Activated effector memory CD4-positive, alpha-beta T cell treated with anti-CD3 and anti-CD28 coated beads, Interleukin-2, amount 50 U/mL, for 16 hours (primary cell): ENCODE data around the gene UFC1.

Experiments
- DNase-seq: peaks from one replicate; pipeline ENCODE4 v3.0.0-alpha.2; 2020

UFC1 gene

DNA sequence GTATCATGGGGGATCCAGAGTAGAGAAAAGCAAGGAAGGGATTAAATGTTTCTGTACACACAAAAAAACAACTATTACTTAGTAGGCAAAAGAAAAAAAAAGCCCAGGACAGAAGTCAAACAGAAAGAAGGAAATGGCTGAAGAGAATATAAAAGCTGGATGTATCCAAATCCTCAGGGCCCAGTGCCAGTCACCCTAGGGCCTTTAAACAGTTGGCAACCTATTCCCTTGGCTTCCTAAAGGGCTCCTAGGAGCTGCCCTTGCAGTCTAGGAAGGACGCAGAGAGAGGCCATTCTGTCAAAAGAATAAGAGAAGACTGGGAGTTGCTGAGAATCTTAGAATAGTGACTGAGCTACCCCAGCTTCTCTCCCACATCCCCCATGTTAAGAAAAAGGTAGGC is 18.6 kb downstream of the UFC1 start:
- DNase-seq = no peak

DNA sequence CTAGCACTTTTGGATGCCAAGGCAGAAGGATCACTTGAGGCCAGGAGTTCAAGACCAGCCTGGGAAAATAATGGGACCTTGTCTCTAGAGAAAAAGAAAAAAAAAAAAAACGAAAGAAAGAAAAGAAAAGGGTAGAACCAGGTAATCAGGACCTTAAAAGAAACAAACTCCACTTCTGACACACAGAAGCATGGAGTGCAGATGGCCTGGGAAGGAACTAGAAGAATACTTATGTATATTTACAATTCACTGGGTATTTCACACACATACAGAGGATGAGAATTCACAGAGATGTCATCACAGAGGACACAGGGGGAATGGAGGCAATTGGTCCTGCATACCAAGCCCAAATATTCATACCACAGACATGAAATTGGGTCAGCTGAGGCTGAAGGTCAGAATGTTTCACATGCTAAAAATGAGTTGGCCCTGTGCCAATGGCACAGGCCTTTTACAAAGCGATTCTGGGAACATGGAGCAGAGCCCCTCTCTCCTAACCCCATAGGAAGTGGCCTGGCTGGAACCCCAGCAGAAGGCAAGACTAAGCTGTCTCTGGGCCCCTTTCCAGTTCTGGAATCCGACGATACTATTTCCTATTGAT is 19.1 kb downstream of the UFC1 start:
- no peak for DNase-seq

DNA sequence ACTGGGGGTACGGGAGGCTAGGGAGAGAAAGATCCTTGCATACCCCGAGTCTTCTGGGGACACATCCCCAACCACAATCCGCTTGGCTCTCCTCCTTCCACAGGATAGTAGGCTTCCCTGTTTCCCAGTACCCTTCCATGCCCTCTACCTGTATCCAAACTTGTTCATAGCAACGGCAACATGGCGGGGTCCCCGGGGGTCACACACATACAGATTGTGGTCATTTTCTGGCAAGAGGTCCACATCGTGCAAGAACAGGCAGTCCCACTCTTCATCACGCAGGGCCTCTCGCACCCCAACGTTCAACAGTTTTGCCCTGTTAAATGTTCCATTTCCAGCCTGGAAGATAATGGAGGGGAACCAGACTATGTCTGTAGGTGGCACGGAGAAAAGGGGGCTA is 19.9 kb downstream of the UFC1 start:
- DNase-seq = no peak

- no peak for DNase-seq
These were observed 21.1 kb downstream of the UFC1 start for GRCh38 chr1:161174911-161175310.

- no peak for DNase-seq
These were observed 22.1 kb downstream of the UFC1 start for GRCh38 chr1:161175771-161176453.

DNA sequence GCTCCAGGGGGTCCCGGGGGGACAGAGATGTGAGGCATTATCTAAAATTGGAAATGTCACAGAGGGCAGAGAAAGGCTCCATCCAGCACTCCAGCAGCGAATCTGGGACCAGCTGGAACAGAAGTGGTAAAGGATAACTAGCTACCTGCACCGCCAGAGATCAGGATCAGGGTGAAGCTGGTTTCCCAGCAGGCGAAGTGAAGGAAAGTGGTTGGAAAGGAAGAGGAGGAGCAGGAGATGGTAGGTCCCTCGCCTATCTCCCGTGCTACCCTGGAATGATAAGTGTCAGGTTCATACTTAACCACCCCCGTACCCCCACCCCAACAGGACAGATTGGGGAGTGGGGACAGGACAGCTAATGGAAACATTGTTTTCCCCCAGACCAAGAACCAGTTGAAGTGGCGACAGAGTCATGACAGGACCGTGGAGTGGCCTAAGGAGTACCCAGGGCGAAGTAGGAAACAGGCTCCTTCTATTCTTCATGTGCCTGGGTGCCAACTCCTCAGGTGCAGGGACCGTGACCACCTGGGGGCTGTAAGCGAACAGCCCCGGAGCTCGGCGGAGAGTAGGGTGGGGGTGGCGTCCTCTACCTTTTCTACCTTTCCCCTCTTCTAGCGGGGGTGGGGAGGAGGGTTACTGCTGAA is 22.8 kb downstream of the UFC1 start:
- no peak for DNase-seq

- DNase-seq = peak; percentile 97
These were observed 23.5 kb downstream of the UFC1 start, which contains the start of gene B4GALT3 for GRCh38 chr1:161177112-161177935. B4GALT3 (minus strand) TSS chr1:161177507; CDS start chr1:161176060, 1,447 bp downstream.

GRCh38 chr1:161177936-161178244 is 24.1 kb downstream of the UFC1 start:
- no peak for DNase-seq

DNA sequence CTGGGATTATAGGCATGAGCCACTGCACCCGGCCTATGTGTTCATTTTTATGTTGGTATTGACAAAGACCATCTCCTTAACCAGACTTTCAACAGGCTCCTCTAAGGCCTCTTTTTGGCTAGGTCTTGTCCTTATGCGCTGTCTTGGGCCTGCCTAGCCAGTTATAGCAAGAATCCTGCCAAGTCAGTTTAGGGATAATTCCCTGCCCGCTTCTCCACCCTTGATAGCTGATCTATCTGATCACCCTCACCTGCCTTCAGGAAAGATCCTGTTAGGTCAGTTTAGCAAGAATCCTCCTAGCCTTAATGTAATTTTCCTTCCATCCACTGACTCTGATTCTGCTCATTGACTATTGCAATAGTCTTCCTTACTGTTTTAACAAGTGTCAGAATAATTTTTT is 25.9 kb downstream of the UFC1 start:
- peak; percentile 50 for DNase-seq

GRCh38 chr1:161180639-161181038 is 26.9 kb downstream of the UFC1 start:
- no peak for DNase-seq

DNA sequence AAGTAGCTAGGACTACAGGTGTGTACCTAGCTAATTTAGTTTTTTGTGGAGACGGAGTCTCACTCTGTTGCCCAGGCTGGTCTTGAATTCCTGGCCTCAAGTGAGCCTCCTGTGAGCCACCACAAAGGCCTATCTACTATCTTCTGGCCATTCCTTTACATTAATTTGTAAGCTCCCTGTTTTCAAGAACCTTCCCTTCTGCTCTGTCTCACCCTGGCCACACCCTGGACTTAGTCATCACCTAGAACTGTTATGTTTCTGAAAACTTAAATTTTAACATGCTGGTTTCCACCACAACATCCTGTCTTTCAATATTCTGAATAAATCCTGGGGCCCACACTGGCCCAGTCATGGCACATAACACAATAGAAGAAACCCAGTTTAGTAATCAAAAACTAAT is 28.4 kb downstream of the UFC1 start:
- DNase-seq = peak; percentile 83

DNA sequence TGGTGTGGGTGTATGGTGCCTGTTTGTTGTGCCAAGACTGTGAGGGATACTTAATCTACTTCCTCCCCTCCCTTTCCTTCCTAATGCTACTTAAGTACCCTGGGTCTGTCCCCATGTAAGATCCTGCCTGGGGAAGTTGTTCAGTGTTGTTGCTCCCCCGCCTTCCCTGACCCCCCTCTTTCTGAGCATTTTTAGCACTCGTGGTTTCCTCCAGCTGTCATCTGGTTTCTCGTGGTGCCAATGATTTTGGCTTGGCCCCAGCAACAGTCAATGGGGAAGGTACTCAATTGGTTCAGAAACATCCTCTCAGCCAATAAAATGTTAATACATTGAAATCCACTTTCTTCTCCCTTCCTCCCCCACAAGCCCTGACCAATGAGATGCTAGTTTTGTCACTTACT is 31.5 kb downstream of the UFC1 start:
- peak; percentile 87 for DNase-seq

- DNase-seq = no peak
These were observed 32.0 kb downstream of the UFC1 start for GRCh38 chr1:161185732-161186311.

DNA sequence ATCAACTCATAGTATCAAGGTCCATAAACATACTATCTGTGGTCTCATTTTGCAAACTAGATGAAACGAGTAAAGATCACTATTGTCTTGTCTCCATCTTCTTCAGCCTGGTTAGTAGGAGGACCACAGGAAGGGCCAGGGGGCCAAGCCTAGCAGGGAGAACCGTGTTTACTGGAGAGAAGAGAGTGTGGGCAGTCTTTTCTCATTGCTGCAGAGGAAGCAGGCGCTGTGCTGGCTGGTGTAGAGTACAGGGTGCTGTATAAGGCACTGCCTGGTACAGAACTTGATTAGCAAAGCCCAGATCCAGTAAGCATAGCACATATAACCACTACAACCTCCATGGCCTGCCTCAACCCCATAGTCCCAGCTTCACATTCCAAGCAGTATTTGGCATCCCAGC is 33.5 kb downstream of the UFC1 start:
- no peak for DNase-seq

GRCh38 chr1:161188381-161188780 is 34.6 kb downstream of the UFC1 start:
- DNase-seq = no peak

DNA sequence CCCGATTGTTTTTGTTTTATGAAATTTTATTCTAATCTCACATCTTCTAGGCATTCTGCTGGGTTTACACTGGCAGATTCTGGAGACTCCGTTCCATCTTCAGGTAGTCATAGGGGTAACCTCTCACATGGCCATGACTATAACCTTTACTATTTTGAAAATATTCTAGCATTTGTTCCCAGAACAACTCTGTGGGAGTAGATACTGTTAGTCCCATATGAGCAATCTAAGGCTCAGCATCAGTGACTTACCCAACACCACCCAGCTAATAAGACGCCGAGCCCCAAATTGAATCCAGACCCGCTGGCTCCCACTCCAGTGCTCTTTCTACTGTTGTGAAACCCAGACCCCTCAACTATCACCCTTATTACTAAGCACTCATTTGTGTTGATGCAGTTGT is 35.3 kb downstream of the UFC1 start:
- DNase-seq = no peak

GRCh38 chr1:161190962-161191521 is 37.3 kb downstream of the UFC1 start:
- no peak for DNase-seq

DNA sequence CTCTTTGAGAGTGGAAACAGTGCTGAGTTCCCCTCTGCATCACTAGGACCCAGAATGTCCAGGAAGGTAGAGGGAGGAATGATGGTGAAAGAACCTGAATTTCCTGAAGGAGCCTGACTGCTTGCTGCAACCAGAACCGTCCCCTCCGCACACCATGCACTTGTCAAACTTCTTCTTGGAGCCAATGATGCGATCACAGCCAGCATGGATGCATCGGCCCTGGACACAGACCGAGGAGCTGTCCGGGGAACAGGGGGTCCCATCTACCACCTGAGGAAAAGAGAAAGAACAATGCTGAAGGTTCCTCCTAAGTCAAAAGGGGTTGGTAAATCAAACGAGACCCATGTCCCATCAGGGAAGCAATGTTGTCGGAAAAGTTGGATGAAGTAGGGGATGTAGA is 38.2 kb downstream of the UFC1 start:
- no peak for DNase-seq

- peak; percentile 87 for DNase-seq
These were observed 39.0 kb downstream of the UFC1 start for GRCh38 chr1:161192476-161193465.

GRCh38 chr1:161193561-161194235 is 39.9 kb downstream of the UFC1 start:
- DNase-seq = no peak

- DNase-seq = no peak
These were observed 41.4 kb downstream of the UFC1 start for GRCh38 chr1:161195171-161195570.
